Esophagus muscularis mucosa (tissue), 4 donors: ENCODE data around the gene COG5. TPM values are rescaled to one million over a fixed set of nuclear protein-coding genes. Genes with fewer than 3 reads are reported as not detected.

ENCODE experiments used
- DNase-seq: peaks from one replicate; pipeline ENCODE4 v3.0.0-alpha.2; 2017; ENCODE audit errors: extremely low spot score
- H3K27ac ChIP-seq, 4 donors: fragments of 200-600 bp; sonication (generic); replicated peaks in 1 of 4; 1 replicate in 3 of 4; 2 replicates in 1 of 4; pipeline ENCODE4 v1.5.1; 2016 to 2019; ENCODE audit warnings: mild to moderate bottlenecking in 1 of 4
- H3K27me3 ChIP-seq, 4 donors: fragments of 200-600 bp; sonication (generic); one replicate each; pipeline versions ENCODE4 v1.5.1 to v1.6.0; 2016 to 2019
- H3K36me3 ChIP-seq, 4 donors: fragments of 200-600 bp; sonication (generic); one replicate each; pipeline ENCODE4 v1.5.1; 2016 to 2019
- H3K4me1 ChIP-seq, 4 donors: fragments of 200-600 bp; sonication (generic); one replicate each; pipeline ENCODE4 v1.5.1; 2016 to 2019
- H3K4me3 ChIP-seq, 4 donors: fragments of 200-600 bp; sonication (generic); 1 replicate in 2 of 4; 2 replicates in 2 of 4; pipeline ENCODE4 v1.5.1; 2016 to 2019; ENCODE audit warnings: mild to moderate bottlenecking in 4 of 4, moderate library complexity in 1 of 4
- H3K9me3 ChIP-seq, 4 donors: fragments of 200-600 bp; sonication (generic); 1 replicate in 3 of 4; 2 replicates in 1 of 4; pipeline ENCODE4 v1.5.1; 2016 to 2019
- CTCF ChIP-seq, 3 experiments: fragments of 200-600 bp in 2 of 3; fragments of 450-650 bp in 1 of 3; sonication (generic) in 2 of 3; IDR thresholded peaks; one replicate each; pipeline ENCODE4 v1.5.1; 2017 to 2019; ENCODE audit warnings: antibody characterized with exemption in 3 of 3, mild to moderate bottlenecking in 2 of 3, moderate library complexity in 1 of 3
- EP300 ChIP-seq: sonication (generic); formaldehyde crosslinking; IDR thresholded peaks from one replicate; pipeline ENCODE4 v1.6.1; 2017; ENCODE audit warnings: antibody characterized with exemption
- POLR2A ChIP-seq: fragments of 450-650 bp; IDR thresholded peaks from one replicate; pipeline ENCODE4 v1.6.1; 2017; ENCODE audit warnings: antibody characterized with exemption, moderate library complexity, mild to moderate bottlenecking, low read depth
- POLR2AphosphoS5 ChIP-seq, 2 donors: sonication (generic); formaldehyde crosslinking; IDR thresholded peaks; one replicate each; pipeline ENCODE4 v1.6.1; 2017; ENCODE audit warnings: antibody characterized with exemption in 2 of 2
- WGBS: methylation state at CpG from one replicate; pipeline ENCODE4 v1.1.5; 2018; 5-methylcytosine and 5-hydroxymethylcytosine counted together
- intact Hi-C: fragments of 100-400 bp; cut with DNase I; formaldehyde crosslinking; loops from one replicate; pipeline ENCODE4 v1.15.1; 2023
- total RNA-seq, 4 donors: library from RNA; depleted of rRNA; stranded (reverse); fragments of >200 nt; gene quantifications; one replicate each; pipeline versions ENCODE4 v1.1.0 to v1.2.1, GENCODE V29; 2016

COG5 gene
- total RNA-seq, 4 donors from 2014 or later, result 20.3 to 33.4 (median 24.9) TPM

- peaks cover 11 to 34% (median 31%) of the 10 kb centered on the region in 4 donors for H3K4me1 ChIP-seq
- H3K36me3 ChIP-seq, result peaks cover 0 to 29% (median 13%) of the 10 kb centered on the region in 4 donors
- 85% methylated on average over 2 of the region's 2 CpGs for WGBS
- no peaks in the 10 kb centered on the region for H3K9me3 ChIP-seq
- no peak overlapping the region for H3K4me3 ChIP-seq
- intact Hi-C loops, result no loop called here
- no peak for TF ChIP-seq EP300
- no peak for TF ChIP-seq POLR2A
- no peak for TF ChIP-seq POLR2AphosphoS5 (IDR thresholded peaks at IDR 0.05)
- no peak for TF ChIP-seq CTCF (IDR thresholded peaks at IDR 0.05)
- H3K27ac ChIP-seq, result peak overlapping the region in 1 of 4 donors; percentile 11
- DNase-seq, result no peak
- no peaks in the 10 kb centered on the region for H3K27me3 ChIP-seq
Measured at GRCh38 chr7:107582875-107583274, 19.2 kb upstream of the COG5 start.

- Histone ChIP-seq H3K4me1 (peaks cover 11 to 34% (median 31%) of the 10 kb centered on the region in 4 donors), H3K36me3 (peaks cover 0 to 27% (median 13%) of the 10 kb centered on the region in 4 donors), H3K4me3 (peak overlapping the region; percentile 76 to 92 (median 88)), H3K9me3 (no peaks in the 10 kb centered on the region), H3K27me3 (no peaks in the 10 kb centered on the region), H3K27ac (peak overlapping the region; percentile 91 to 97 (median 95))
- no peak for DNase-seq
- 44% methylated on average over 5 of the region's 5 CpGs for WGBS
- TF ChIP-seq CTCF (IDR thresholded peaks at IDR 0.05) (no peak), POLR2A (no peak), EP300 (no peak), POLR2AphosphoS5 (IDR thresholded peaks at IDR 0.05) (no peak)
- intact Hi-C loops, result no loop called here
Measured at GRCh38 chr7:107581387-107582013, 17.8 kb upstream of the COG5 start.

GRCh38 chr7:107580716-107581383 is 17.1 kb upstream of the COG5 start:
- Histone ChIP-seq H3K4me3 (peak overlapping the region; percentile 76 to 92 (median 88)), H3K4me1 (peaks cover 11 to 34% (median 31%) of the 10 kb centered on the region in 4 donors), H3K9me3 (no peaks in the 10 kb centered on the region), H3K36me3 (peaks cover 0 to 28% (median 10%) of the 10 kb centered on the region in 4 donors), H3K27ac (peak overlapping the region; percentile 91 to 97 (median 95)), H3K27me3 (no peaks in the 10 kb centered on the region)
- WGBS, result 34% methylated on average over 10 of the region's 10 CpGs
- intact Hi-C loops, result no loop called here
- DNase-seq, result no peak
- TF ChIP-seq CTCF (IDR thresholded peaks at IDR 0.05) (no peak), POLR2AphosphoS5 (IDR thresholded peaks at IDR 0.05) (no peak), POLR2A (no peak), EP300 (no peak)

GRCh38 chr7:107579885-107580715 is 16.4 kb upstream of the COG5 start, which contains the start of gene BCAP29:
TSS of gene BCAP29 (plus strand) at chr7:107580246. CDS start at chr7:107580773, 527 bp downstream.
- Histone ChIP-seq H3K4me3 (peak within 1 kb of the TSS; percentile 76 to 92 (median 88)), H3K4me1 (peaks cover 11 to 34% (median 31%) of the 10 kb centered on the region in 4 donors), H3K36me3 (peaks cover 0 to 28% (median 7%) of the 10 kb centered on the region in 4 donors), H3K27me3 (no peaks in the 10 kb centered on the region), H3K9me3 (no peaks in the 10 kb centered on the region), H3K27ac (peak within 1 kb of the TSS; percentile 91 to 97 (median 95))
- intact Hi-C loops, result no loop called here
- TF ChIP-seq EP300 (no peak), POLR2A (peak; percentile 68), POLR2AphosphoS5 (IDR thresholded peaks at IDR 0.05) (peak; percentile 67 to 87), CTCF (IDR thresholded peaks at IDR 0.05) (peak; percentile 15 to 40 (median 27))
- peak; percentile 92 for DNase-seq
- 1% methylated on average over 21 of the region's 89 CpGs for WGBS
